ENCODE data around the gene RPL6.
"Not testable (repeated sequence)": the region's sequence is repeated elsewhere in the genome, so short reads cannot be mapped to it uniquely, and the experiment has no call there.

Gene RPL6

DNA sequence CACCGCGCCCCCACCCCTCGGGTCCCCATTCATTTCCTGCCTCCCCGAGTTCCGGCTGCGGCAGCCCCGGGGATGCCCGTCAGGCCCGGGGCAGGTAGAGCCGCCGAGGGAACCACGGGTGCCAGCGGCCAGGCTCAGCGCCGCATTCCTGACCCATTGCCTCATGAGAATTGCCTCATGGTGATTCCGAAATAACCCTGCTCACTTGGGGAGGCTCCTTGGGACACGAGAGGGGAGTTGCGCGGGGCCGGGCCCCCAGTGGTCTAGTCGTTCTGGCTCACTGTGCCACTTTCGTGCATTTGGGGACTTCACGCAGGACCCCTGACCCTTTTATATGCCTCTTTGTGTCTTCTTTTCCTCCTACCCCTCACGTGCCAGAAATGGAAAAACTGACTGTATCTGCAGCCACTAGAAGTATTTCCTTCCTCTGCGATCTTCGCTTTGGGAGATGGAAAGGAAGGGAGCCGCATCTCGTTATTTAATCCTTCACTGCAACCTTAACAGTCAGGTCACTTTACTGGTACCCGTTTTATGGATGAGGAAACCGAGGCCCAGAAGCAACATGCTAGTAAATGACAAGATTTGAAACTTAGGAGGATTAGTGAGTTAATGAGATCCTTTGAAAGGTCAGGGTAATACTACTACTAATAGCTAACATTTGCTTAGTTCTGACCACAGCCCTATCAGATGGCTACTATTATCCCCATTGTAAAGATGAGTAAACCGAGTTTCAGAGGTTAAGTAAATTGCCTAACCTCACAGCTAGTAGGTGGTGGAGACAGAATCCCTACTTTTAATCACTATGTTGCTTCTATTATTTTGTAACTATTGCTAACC lies 10.1 kb upstream of the RPL6 start:
- DNase-seq (ENCODE audit: low read depth) = peak; percentile 89
- TF ChIP-seq, protein P1, sequence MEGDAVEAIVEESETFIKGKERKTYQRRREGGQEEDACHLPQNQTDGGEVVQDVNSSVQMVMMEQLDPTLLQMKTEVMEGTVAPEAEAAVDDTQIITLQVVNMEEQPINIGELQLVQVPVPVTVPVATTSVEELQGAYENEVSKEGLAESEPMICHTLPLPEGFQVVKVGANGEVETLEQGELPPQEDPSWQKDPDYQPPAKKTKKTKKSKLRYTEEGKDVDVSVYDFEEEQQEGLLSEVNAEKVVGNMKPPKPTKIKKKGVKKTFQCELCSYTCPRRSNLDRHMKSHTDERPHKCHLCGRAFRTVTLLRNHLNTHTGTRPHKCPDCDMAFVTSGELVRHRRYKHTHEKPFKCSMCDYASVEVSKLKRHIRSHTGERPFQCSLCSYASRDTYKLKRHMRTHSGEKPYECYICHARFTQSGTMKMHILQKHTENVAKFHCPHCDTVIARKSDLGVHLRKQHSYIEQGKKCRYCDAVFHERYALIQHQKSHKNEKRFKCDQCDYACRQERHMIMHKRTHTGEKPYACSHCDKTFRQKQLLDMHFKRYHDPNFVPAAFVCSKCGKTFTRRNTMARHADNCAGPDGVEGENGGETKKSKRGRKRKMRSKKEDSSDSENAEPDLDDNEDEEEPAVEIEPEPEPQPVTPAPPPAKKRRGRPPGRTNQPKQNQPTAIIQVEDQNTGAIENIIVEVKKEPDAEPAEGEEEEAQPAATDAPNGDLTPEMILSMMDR (IDR thresholded peaks at IDR 0.05; ENCODE audit: low read length, missing control alignments) = no peak
- peak overlapping the region; percentile 93 for H3K4me3 ChIP-seq (replicated peaks; ENCODE audit: low read depth, low read length)

DNA sequence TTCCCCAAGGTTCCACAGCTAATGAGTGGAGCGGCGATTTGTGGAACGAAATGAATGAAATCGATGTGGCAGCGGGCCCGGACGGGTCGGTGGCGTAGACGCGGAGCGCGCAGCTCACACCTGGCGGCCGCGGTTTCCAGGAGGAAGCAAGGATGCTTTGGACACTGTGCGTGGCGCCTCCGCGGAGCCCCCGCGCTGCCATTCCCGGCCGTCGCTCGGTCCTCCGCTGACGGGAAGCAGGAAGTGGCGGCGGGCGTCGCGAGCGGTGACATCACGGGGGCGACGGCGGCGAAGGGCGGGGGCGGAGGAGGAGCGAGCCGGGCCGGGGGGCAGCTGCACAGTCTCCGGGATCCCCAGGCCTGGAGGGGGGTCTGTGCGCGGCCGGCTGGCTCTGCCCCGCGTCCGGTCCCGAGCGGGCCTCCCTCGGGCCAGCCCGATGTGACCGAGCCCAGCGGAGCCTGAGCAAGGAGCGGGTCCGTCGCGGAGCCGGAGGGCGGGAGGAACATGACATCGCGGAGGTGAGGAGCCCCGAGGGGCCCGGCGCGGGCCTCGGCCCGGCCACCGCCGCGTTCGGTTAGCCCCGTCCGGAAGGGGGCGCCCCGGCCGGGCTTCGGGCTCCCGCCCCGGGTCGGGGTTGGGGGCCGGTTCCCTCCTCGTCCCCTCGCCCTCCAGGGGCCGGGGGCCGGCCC lies 9.3 kb upstream of the RPL6 start, which contains the start of gene PTPN11:
PTPN11 (plus strand) TSS at position 340 of the 689 bp plus-strand sequence; CDS start at position 505, 165 bp downstream.
- H3K4me3 ChIP-seq (replicated peaks; ENCODE audit: low read depth, low read length) = peak within 1 kb of the TSS; percentile 93
- TF ChIP-seq, protein P1 (IDR thresholded peaks at IDR 0.05; ENCODE audit: low read length, missing control alignments) = no peak
- peak; percentile 76 for DNase-seq (ENCODE audit: low read depth)

GRCh38 chr12:112418273-112418607 lies 8.8 kb upstream of the RPL6 start:
- TF ChIP-seq, protein P1 (IDR thresholded peaks at IDR 0.05; ENCODE audit: low read length, missing control alignments) = no peak
- no peak for DNase-seq (ENCODE audit: low read depth)
- peak overlapping the region; percentile 93 for H3K4me3 ChIP-seq (replicated peaks; ENCODE audit: low read depth, low read length)

DNA sequence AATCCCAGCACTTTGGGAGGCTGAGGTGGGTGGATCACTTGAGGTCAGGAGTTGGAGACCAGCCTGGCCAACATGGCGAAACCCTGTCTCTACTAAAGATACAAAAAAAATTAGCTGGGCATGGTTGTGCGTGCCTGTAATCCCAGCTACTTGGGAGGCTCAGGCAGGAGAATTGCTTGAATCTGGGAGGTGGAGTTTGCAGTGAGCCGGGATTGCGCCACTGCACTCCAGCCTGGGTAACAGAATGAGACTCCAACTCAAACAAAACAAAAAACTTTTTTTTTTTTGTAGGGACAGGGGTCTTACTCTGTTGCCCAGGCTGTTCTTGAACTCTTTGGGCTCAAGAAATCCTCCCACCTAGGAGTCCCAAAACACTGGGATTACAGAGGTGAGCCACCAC lies 6.1 kb upstream of the RPL6 start:
- H3K4me3 ChIP-seq (replicated peaks; ENCODE audit: low read depth, low read length); DNase-seq (ENCODE audit: low read depth): not testable (repeated sequence)

GRCh38 chr12:112413855-112414625 lies 4.6 kb upstream of the RPL6 start:
- no peak for DNase-seq (ENCODE audit: low read depth)
- TF ChIP-seq, protein P1 (IDR thresholded peaks at IDR 0.05; ENCODE audit: low read length, missing control alignments) = no peak
- no peak overlapping the region for H3K4me3 ChIP-seq (replicated peaks; ENCODE audit: low read depth, low read length)

- no peak for DNase-seq (ENCODE audit: low read depth)
- H3K4me3 ChIP-seq (replicated peaks; ENCODE audit: low read depth, low read length) = peak overlapping the region; percentile 95
- TF ChIP-seq, protein P1 (IDR thresholded peaks at IDR 0.05; ENCODE audit: low read length, missing control alignments) = no peak
These were observed 470 bp upstream of the RPL6 start for GRCh38 chr12:112409906-112410244.

DNA sequence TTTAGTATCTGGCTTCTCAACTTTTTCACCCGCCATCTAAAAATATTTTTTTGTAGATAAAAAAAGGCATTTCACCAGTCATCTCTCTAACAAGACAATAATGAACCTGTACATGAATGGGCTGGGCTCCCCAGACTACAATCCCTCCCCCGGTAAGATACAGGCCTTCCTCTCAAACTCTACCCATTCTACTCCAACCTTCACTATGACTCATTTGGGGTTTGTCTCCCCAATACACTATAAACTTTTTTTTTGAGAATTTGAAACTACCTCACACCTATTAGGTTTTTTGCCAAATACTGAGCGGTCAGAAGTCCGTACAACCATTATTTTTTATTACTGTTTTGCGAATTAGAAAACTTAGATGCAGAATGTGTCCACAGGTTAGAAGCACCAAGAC lies 784 bp downstream of the RPL6 start:
- TF ChIP-seq, protein P1 (IDR thresholded peaks at IDR 0.05; ENCODE audit: low read length, missing control alignments) = no peak
- DNase-seq (ENCODE audit: low read depth) = no peak
- peak overlapping the region; percentile 95 for H3K4me3 ChIP-seq (replicated peaks; ENCODE audit: low read depth, low read length)

DNA sequence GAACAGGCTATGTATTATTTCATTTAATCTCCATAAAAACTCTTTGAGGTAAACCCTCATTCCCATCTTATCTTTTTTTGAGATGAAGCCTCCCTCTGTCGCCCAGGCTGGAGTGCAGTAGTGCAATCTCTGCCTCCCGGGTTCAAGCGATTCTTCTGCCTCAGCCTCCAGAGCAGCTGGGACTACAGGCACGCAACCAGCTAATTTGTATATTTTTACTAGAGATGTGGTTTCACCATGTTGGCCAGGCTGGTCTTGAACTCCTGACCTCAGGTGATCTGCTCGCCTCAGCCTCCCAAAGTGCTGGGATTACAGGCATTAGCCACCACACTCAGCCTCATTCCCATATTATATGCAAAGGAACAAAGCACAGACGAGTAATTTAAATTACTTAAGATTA lies 1.7 kb downstream of the RPL6 start:
- not testable (repeated sequence) for DNase-seq (ENCODE audit: low read depth)
- H3K4me3 ChIP-seq (replicated peaks; ENCODE audit: low read depth, low read length) = peak overlapping the region; percentile 95

Measured in fibroblast of pulmonary artery (primary cell).